Measurements from ENCODE around the gene ERC2.

- TF ChIP-seq BACH2 (CRISPR knock-in tag; IDR thresholded peaks at IDR 0.05; ENCODE audit: borderline replicate concordance): no peak
- TF ChIP-seq CSRNP3 (CRISPR knock-in tag; IDR thresholded peaks at IDR 0.05): no peak
- TF ChIP-seq ESRRG (CRISPR knock-in tag; IDR thresholded peaks at IDR 0.05): no peak
- TF ChIP-seq PATZ1 (CRISPR knock-in tag; IDR thresholded peaks at IDR 0.05; ENCODE audit: borderline replicate concordance): no peak
Observed at GRCh38 chr3:55827786-55828185, 640.5 kb downstream of the ERC2 start.

Measured in SK-N-SH treated with all-trans-retinoic acid at 6 μM for 48 hours (cell line).